Measurements from ENCODE around the gene ADH4.
"Not testable (repeated sequence)": the region's sequence is repeated elsewhere in the genome, so short reads cannot be mapped to it uniquely, and the experiment has no call there.

Gene ADH4

GRCh38 chr4:99104153-99104552, 39.9 kb downstream of the ADH4 start:
- no peak overlapping the region for H3K4me3 Mint-ChIP-seq
- H3K27me3 Mint-ChIP-seq: no peaks in the 10 kb centered on the region
- H3K9me3 Mint-ChIP-seq (ENCODE audit: low read depth): no peaks in the 10 kb centered on the region
- H3K4me1 Mint-ChIP-seq (ENCODE audit: low read depth): no peaks in the 10 kb centered on the region
- H3K27ac Mint-ChIP-seq: no peak overlapping the region
- peaks cover 6% of the 10 kb centered on the region for H3K36me3 Mint-ChIP-seq

- Mint-ChIP-seq H3K4me1 (ENCODE audit: low read depth) (no peaks in the 10 kb centered on the region), H3K9me3 (ENCODE audit: low read depth) (no peaks in the 10 kb centered on the region), H3K36me3 (peaks cover 6% of the 10 kb centered on the region), H3K27me3 (no peaks in the 10 kb centered on the region), H3K27ac (no peak overlapping the region), H3K4me3 (no peak overlapping the region)
Observed at GRCh38 chr4:99103166-99103565, 40.9 kb downstream of the ADH4 start.

- no peak overlapping the region for H3K27ac Mint-ChIP-seq
- H3K4me1 Mint-ChIP-seq (ENCODE audit: low read depth): no peaks in the 10 kb centered on the region
- H3K27me3 Mint-ChIP-seq: no peaks in the 10 kb centered on the region
- no peaks in the 10 kb centered on the region for H3K9me3 Mint-ChIP-seq (ENCODE audit: low read depth)
- H3K36me3 Mint-ChIP-seq: peaks cover 6% of the 10 kb centered on the region
- H3K4me3 Mint-ChIP-seq: no peak overlapping the region
Observed at GRCh38 chr4:99102634-99103033, 41.5 kb downstream of the ADH4 start.

GRCh38 chr4:99100876-99101275, 43.2 kb downstream of the ADH4 start:
- Mint-ChIP-seq H3K4me1 (ENCODE audit: low read depth) (no peaks in the 10 kb centered on the region), H3K27me3 (no peaks in the 10 kb centered on the region), H3K27ac (no peak overlapping the region), H3K9me3 (ENCODE audit: low read depth) (no peaks in the 10 kb centered on the region), H3K4me3 (no peak overlapping the region), H3K36me3 (peaks cover 8% of the 10 kb centered on the region)

GRCh38 chr4:99099814-99100213, 44.3 kb downstream of the ADH4 start:
- not testable (repeated sequence) for H3K4me1 Mint-ChIP-seq (ENCODE audit: low read depth); H3K27me3 Mint-ChIP-seq; H3K36me3 Mint-ChIP-seq; H3K9me3 Mint-ChIP-seq (ENCODE audit: low read depth); H3K27ac Mint-ChIP-seq; H3K4me3 Mint-ChIP-seq

DNA sequence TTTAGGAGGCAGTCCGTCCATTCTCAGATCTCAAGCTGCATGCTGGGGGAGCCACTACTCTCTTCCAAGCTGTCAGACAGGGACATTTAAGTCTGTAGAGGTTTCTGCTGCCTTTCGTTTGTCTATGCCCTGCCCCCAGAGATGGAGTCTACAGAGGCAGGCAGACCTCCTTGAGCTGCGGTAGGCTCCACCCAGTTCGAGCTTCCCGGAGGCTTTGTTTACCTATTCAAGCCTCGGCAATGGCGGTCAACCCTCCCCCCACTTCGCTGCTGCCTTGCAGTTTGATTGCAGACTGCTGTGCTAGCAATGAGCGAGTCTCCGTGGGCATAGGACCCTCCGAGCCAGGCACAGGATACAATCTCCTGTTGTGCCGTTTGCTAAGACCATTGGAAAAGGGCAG, 44.8 kb downstream of the ADH4 start:
- peaks cover 8% of the 10 kb centered on the region for H3K36me3 Mint-ChIP-seq
- H3K4me3 Mint-ChIP-seq: no peak overlapping the region
- no peaks in the 10 kb centered on the region for H3K27me3 Mint-ChIP-seq
- no peaks in the 10 kb centered on the region for H3K9me3 Mint-ChIP-seq (ENCODE audit: low read depth)
- no peak overlapping the region for H3K27ac Mint-ChIP-seq
- H3K4me1 Mint-ChIP-seq (ENCODE audit: low read depth): no peaks in the 10 kb centered on the region

DNA sequence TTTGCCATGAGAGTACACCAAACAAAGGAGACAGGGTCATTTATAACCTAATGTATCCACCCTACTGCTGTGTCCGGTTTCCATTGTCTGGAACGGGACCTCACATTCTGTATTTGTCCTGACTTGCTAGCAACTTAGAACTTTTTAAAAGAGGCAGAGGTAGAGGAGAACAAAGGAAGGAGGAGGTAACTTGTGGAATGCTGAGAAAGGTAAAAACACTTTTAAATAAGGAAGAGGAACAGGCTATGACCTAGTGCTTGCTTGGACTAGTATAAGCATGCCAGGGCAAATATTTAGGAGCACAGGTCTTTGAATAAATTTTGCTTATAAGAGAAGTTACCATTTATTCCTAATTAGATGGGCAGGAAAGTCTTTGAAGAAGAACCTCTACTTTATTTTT, 52.3 kb downstream of the ADH4 start:
- H3K4me1 Mint-ChIP-seq (ENCODE audit: low read depth): peaks cover 29% of the 10 kb centered on the region
- H3K36me3 Mint-ChIP-seq; H3K27me3 Mint-ChIP-seq; H3K4me3 Mint-ChIP-seq; H3K27ac Mint-ChIP-seq; H3K9me3 Mint-ChIP-seq (ENCODE audit: low read depth): not testable (repeated sequence)

GRCh38 chr4:99091216-99091575, 52.9 kb downstream of the ADH4 start:
- no peak overlapping the region for H3K4me3 Mint-ChIP-seq
- peaks cover 4% of the 10 kb centered on the region for H3K36me3 Mint-ChIP-seq
- H3K27me3 Mint-ChIP-seq: no peaks in the 10 kb centered on the region
- peaks cover 34% of the 10 kb centered on the region for H3K4me1 Mint-ChIP-seq (ENCODE audit: low read depth)
- H3K9me3 Mint-ChIP-seq (ENCODE audit: low read depth): no peaks in the 10 kb centered on the region
- no peak overlapping the region for H3K27ac Mint-ChIP-seq

GRCh38 chr4:99090481-99091215, 53.4 kb downstream of the ADH4 start:
- peaks cover 4% of the 10 kb centered on the region for H3K36me3 Mint-ChIP-seq
- H3K4me1 Mint-ChIP-seq (ENCODE audit: low read depth): peaks cover 36% of the 10 kb centered on the region
- H3K27ac Mint-ChIP-seq: no peak overlapping the region
- no peaks in the 10 kb centered on the region for H3K27me3 Mint-ChIP-seq
- no peaks in the 10 kb centered on the region for H3K9me3 Mint-ChIP-seq (ENCODE audit: low read depth)
- peak overlapping the region; percentile 50 for H3K4me3 Mint-ChIP-seq

DNA sequence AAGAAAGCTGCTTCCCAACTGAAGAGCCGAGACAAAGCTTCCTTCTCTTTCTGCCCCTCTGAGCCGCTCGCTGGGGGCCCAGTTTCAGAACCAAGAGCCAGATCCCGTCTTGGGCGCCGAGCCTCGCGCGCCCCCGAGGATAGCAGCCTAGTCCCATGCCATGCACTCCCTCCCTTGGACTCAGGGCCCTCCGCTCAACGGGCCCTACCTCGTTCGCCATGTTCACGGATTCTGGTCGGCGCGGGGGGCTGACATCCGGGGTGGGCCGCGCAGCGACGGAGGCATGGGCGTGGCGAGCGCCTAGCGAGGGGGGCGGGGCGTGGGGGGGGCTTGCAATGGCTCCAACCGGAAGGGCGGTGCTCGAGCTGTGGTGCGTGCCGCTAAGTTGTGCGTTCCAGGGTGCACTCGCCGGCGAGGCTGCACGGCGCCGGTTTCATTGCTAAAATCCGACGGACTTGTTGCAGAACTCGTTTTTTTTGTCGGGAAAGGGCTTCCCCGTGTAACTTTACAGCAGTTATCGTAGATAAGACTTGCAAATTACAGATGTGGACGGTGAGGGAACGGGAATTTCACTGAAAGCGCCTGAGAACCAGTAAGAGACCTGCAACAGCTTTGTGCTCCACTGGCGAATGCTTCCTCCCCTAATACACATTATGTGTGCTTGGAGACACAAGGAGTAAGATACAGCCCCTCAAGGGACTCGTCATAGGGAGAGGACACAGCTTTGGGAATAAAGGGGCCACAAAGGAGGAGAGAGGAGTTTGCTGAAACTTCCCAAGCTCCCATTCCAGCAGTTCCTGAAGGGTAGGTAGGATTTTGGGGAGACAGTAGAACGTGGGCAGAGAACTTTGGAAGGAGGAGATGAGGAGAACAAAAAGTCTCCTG, 55.4 kb downstream of the ADH4 start, which contains the start of gene ADH5:
Gene ADH5 (minus strand): TSS at position 308 of the 885 bp plus-strand sequence. CDS start 88 bp downstream, at position 220.
- peak within 1 kb of the TSS; percentile 98 for H3K27ac Mint-ChIP-seq
- H3K4me3 Mint-ChIP-seq: peak within 1 kb of the TSS; percentile 98
- peaks cover 6% of the 10 kb centered on the region for H3K36me3 Mint-ChIP-seq
- no peaks in the 10 kb centered on the region for H3K27me3 Mint-ChIP-seq
- H3K4me1 Mint-ChIP-seq (ENCODE audit: low read depth): peaks cover 48% of the 10 kb centered on the region
- H3K9me3 Mint-ChIP-seq (ENCODE audit: low read depth): no peaks in the 10 kb centered on the region

- H3K27me3 Mint-ChIP-seq: no peaks in the 10 kb centered on the region
- H3K27ac Mint-ChIP-seq: peak overlapping the region; percentile 98
- H3K36me3 Mint-ChIP-seq: peaks cover 6% of the 10 kb centered on the region
- H3K4me1 Mint-ChIP-seq (ENCODE audit: low read depth): peaks cover 49% of the 10 kb centered on the region
- peak overlapping the region; percentile 98 for H3K4me3 Mint-ChIP-seq
- H3K9me3 Mint-ChIP-seq (ENCODE audit: low read depth): no peaks in the 10 kb centered on the region
Observed at GRCh38 chr4:99088023-99088449, 56.1 kb downstream of the ADH4 start.

- H3K27me3 Mint-ChIP-seq: no peaks in the 10 kb centered on the region
- H3K9me3 Mint-ChIP-seq (ENCODE audit: low read depth): no peaks in the 10 kb centered on the region
- peaks cover 10% of the 10 kb centered on the region for H3K36me3 Mint-ChIP-seq
- no peak overlapping the region for H3K4me3 Mint-ChIP-seq
- H3K27ac Mint-ChIP-seq: peak overlapping the region; percentile 34
- peaks cover 37% of the 10 kb centered on the region for H3K4me1 Mint-ChIP-seq (ENCODE audit: low read depth)
Observed at GRCh38 chr4:99084595-99084994, 59.5 kb downstream of the ADH4 start.

DNA sequence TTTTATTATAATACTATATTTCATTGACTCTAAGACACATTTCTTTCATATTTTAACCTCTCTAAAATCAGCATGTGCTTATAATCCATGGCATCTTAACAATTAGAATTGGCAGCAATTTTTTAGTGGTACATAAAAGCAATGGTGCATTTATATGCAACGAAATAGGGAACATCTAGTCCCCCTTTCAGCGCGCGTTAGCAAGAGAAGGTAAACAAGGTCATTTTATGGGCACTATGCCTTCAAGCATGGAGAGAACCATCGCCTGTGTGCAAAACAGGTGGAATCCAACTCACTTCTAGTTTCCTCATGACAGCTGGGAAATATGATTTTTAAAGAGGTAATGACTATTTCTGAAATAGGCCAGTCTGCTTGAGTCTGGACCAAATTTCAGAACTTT, 61.9 kb downstream of the ADH4 start:
- Mint-ChIP-seq H3K27me3 (no peaks in the 10 kb centered on the region), H3K36me3 (peaks cover 10% of the 10 kb centered on the region), H3K27ac (no peak overlapping the region), H3K4me3 (no peak overlapping the region), H3K4me1 (ENCODE audit: low read depth) (peaks cover 22% of the 10 kb centered on the region), H3K9me3 (ENCODE audit: low read depth) (no peaks in the 10 kb centered on the region)

GRCh38 chr4:99080869-99081268, 63.2 kb downstream of the ADH4 start:
- H3K36me3 Mint-ChIP-seq; H3K9me3 Mint-ChIP-seq (ENCODE audit: low read depth): not testable (repeated sequence)

GRCh38 chr4:99079625-99080295, 64.3 kb downstream of the ADH4 start:
- Mint-ChIP-seq H3K27ac (peak overlapping the region; percentile 72), H3K4me3 (no peak overlapping the region), H3K27me3 (no peaks in the 10 kb centered on the region), H3K9me3 (ENCODE audit: low read depth) (no peaks in the 10 kb centered on the region), H3K36me3 (peaks cover 8% of the 10 kb centered on the region), H3K4me1 (ENCODE audit: low read depth) (peaks cover 5% of the 10 kb centered on the region)

More at GRCh38 chr4:99080869-99081268, 63.2 kb downstream of the ADH4 start:
- Mint-ChIP-seq H3K27ac (peak overlapping the region; percentile 38), H3K4me1 (ENCODE audit: low read depth) (peaks cover 13% of the 10 kb centered on the region)
- not testable (repeated sequence) for H3K27me3 Mint-ChIP-seq, H3K4me3 Mint-ChIP-seq
